GM21381 (cell line): ENCODE measurements around the gene ELANE.
"Not testable (repeated sequence)": the region's sequence is repeated elsewhere in the genome, so short reads cannot be mapped to it uniquely, and the experiment has no call there.

Source experiments
- ATAC-seq: cut with Tn5 transposase; IDR thresholded peaks from one replicate; pipeline ENCODE4 v1.9.1; 2021; ENCODE audit warnings: mild to moderate bottlenecking, moderate library complexity; ENCODE audit not compliant: unreplicated experiment

The ELANE gene

DNA sequence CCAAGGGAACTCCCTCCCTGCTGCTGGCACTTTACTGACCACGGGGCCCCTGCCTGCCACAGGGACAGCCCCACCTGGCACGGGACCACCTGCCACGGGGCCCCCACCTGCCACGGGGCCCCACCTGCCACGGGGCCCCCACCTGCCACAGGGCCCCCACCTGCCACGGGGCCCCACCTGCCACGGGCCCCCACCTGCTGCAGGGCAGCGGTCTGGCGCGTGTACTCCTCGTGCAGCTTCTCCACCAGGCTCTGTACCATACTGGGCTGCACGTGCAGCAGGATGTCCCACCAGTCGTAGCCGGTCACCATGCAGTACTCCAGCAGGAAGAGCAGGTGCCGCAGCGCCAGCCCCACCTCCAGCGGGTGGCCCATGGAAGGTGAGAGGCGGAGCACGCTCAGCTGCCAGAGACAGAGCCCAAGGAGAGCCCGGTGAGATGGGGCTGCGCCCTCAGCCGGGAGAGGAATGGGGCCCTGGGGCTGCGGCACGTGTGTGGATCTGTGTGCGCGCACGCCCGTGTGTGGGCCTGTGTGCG lies 24.7 kb downstream of the ELANE start:
- ATAC-seq: no peak

DNA sequence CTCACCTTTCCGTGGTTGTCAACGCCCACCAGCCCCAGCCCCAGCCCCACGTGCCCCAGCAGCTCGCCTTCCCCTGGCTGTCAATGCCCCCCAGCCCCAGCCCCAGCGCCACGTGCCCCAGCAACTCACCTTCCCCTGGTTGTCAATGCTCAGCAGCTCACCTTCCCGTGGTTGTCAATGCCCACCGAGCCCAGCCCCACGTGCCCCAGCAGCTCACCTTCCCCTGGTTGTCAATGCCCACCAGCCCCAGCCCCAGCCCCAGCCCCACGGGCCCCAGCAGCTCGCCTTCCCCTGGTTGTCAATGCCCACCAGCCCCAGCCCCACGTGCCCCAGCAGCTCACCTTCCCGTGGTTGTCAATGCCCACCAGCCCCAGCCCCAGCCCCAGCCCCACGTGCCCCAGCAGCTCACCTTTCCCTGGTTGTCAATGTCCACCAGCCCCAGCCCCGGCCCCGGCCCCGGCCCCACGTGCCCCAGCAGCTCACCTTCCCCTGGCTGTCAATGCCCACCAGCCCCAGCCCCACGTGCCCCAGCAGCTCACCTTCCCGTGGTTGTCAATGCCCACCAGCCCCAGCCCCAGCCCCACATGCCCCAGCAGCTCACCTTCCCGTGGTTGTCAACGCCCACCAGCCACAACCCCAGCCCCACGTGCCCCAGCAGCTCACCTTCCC lies 26.0 kb downstream of the ELANE start:
- not testable (repeated sequence) for ATAC-seq

DNA sequence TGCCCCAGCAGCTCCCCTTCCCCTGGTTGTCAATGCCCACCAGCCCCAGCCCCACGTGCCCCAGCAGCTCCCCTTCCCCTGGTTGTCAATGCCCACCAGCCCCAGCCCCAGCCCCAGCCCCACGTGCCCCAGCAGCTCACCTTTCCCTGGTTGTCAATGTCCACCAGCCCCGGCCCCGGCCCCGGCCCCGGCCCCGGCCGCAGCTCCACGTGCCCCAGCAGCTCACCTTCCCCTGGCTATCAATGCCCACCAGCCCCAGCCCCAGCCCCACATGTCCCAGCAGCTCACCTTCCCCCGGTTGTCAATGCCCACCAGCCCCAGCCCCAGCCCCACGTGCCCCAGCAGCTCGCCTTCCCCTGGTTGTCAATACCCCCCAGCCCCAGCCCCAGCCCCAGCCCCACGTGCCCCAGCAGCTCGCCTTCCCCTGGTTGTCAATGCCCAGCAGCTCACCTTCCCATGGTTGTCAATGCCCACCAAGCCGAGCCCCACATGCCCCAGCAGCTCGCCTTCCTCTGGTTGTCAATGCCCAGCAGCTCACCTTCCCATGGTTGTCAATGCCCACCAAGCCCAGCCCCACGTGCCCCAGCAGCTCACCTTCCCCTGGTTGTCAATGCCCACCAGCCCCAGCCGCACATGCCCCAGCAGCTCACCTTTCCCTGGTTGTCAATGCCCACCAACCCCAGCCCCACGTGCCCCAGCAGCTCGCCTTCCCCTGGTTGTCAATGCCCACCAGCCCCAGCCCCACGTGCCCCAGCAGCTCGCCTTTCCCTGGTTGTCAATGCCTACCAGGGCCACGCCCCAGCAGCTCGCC lies 26.9 kb downstream of the ELANE start:
- not testable (repeated sequence) for ATAC-seq

DNA sequence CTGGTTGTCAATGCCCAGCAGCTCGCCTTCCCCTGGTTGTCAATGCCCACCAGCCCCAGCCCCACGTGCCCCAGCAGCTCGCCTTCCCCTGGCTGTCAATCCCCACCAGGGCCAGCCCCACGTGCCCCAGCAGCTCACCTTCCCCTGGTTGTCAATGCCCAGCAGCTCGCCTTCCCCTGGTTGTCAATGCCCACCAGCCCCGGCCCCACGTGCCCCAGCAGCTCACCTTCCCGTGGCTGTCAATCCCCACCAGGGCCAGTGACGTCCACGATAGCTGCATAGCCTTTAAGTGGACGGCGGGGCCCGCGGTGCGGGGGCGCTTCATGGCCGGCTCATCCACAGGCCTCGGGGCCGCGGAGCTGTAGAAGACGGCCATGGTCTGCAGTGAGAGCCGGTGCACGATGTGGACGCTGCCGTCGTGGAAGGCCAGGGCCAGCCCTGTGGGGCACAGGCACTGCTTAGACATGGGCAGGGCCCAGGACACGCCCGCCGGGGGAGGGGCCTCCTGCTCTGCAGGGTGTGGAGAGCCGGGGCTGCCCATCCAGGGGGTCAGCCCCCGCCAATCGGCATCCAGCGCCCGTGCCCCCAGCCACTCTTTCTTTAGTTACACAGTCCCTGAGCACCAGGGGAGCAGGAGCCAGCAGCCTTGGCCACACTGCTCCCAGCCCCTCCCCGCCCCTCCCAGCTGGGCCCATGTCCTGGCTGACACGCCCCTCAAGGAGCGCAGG lies 27.8 kb downstream of the ELANE start:
- ATAC-seq: no peak

DNA sequence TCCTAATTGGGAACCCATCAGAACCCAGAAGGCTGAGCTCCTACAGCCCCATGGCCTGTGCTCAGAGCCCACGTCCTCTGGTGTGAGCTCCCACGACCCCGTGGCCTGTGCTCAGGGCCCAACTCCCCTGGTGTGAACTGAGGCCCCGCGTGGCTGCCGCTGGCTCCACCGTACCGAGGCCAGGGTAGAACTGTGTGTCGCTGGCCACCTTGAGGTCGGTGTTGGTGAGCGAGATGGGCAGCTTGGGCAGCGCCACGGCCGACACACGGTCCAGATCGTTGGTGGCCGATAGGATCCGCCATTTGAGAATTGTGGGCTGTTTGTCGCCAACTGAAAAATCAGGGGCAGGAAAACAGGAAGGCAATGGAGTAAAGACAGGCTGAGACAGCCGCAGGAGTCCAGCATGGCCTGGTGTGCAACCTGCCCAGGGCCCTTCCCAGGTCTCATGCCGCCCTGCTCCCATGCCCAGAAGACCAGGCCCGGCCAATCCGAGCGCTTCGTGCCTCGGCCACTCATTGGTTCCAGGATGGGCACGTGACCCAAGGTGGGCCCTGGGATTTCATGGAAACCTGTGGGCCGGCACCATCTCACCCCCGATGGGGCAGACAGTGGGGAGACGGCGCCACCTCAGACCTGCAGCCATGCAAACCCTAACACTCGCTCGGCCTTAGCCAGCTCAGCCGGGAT lies 29.4 kb downstream of the ELANE start:
- no peak for ATAC-seq

DNA sequence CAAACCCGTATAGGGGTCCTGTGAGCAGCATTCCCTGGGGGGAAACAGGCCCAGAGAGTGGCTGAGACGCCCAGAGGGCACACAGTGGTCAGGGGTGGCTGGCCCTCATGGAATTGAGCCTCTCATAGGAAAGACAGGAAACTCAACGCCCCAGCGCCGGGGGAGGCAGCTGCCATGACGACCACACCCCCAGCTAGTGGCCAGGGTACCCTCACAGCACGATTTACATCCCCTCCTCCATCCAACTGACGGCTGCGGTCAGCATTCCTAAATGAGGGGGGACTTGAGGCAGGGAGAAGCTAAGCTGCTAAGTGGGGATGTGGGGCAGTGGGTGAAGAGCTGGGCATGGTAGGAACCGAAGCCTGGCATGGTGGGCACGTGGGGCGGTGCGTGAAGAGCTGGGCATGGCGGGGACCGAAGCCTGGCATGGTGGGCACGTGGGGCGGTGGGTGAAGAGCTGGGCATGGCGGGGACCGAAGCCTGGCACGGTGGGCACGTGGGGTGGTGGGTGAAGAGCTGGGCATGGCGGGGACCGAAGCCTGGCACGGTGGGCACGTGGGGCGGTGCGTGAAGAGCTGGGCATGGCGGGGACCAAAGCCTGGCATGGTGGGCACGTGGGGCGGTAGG lies 30.9 kb downstream of the ELANE start:
- ATAC-seq: no peak

DNA sequence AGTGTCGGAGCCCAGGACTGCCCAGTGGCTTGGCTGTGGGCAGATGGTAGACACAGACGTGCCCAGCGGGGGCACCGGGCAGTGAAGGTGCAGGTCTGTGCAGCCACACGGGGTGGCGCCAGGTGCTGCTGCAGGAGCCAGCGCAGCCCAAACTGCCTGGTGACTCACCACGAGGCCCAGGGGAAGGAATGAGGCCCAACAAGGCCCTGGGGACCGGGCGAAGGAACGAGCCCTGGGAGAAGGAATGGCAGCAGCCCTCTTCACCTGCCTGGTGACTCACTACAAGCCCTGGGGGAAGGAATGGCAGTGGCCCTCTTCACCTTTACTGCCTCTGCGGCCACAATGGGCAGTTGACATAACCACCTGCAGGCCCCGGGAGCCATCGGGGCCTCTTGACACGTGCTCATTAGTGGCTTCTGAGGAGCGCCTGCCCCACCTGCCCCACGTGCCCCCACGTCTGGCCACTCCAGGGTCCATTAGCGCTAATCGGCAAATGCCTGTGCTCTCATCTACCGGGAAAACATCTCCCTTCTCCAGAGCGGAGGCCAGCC lies 31.6 kb downstream of the ELANE start:
- ATAC-seq: no peak

DNA sequence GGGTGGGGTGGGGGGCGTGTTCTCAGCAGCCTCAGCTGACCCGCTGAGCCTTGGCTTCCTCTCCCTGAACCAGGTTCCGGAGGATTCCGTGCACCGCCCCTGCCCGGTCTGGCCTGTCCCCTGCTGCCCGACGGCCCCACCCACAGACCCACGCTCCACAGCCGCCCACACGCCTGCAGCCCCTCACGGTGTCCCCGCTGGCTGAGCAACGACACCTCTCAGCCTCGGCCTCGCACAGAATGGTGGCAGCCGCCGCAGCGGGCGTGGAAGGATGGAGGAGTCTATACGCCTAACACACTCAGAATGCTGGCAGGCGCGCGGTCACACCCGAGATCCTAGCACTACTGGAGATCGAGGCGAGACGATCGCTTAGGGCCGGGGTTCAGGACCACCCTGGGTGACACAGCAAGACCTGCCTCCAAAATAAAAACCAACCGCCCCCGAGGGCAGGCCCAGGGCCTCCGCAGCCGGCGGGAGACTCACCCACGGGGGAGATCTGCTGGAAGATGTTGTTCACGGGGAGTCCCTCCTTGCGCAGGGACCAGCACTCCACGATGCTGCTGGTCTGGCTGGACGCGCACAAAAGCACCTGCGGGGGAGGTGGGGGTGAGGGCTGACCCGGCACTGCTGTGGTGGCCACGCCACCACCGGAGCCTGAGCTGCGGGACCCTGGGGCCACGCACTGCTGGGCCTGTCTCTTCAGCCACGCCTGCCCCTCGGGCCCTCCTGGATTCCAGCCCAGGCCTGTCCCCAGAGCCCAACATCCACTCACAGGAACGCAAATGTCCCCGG lies 32.5 kb downstream of the ELANE start:
- ATAC-seq: no peak

DNA sequence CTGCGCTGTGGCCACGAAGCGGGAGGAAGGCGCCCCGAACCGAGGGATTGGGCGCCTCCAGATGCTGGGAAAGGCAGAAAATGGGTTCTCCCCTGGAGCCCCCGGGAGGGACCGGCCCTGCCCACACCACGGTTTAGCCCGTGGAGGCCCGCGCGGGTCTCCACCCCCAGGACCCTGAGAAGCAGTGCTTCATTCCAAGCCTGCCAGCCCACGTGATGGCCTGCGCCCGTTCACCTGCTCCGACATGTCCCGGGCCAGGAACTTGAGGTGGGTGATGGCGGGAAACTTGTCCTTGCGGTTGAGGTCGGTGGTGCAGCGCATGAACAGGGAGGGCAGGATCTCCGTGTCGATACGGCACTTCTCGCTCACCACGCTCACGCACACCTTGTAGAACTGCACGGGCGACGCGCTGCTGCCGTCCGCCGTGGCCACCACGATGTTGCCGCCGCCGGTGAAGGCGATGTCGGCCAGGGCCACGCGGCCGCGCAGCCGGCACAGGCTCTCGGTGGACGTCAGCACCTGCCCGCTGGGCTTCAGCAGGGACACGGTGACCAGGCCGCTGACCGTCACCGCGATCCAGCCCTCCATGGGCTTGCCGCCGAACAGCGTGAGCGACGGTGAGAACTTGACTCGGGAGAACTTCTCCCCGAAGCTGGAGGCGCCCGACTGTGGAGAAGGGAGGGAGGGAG lies 33.6 kb downstream of the ELANE start:
- no peak for ATAC-seq

DNA sequence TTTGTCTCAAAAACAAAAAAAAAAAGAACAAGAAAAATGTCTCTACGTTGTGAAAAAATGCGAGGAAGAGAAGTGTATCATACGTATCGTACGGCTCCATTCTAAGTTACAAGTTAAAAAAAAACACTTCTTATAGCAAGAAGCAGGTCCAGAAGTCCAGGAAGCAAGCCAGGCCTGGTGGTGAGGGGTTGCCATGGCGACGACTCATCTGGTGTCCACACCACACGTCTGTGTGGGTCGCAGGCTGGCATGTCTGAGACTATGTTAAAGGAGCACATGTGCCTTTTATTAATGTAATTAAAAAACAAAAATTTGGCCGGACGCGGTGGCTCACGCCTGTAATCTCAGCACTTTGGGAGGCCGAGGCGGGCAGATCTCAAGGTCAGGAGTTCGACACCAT lies 35.0 kb downstream of the ELANE start:
- ATAC-seq: no peak

DNA sequence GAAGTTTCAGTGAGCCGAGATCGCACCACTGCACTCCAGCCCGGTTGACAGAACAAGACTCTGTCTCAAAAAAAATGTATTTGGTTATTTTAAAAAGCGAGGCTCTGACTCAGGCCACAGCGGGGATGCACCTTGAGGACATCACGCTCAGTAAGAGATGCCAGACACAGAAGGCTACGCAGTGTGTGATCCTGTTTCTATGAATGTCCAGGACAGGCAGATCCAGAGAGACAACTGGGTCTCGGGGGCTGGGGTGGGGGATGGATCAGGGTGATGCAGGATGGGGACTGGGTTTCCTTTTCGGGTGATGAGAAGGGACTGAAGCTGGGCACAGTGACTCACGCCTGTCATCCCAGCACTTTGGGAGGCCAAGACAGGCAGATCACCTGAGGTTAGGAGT lies 35.5 kb downstream of the ELANE start:
- ATAC-seq: no peak

DNA sequence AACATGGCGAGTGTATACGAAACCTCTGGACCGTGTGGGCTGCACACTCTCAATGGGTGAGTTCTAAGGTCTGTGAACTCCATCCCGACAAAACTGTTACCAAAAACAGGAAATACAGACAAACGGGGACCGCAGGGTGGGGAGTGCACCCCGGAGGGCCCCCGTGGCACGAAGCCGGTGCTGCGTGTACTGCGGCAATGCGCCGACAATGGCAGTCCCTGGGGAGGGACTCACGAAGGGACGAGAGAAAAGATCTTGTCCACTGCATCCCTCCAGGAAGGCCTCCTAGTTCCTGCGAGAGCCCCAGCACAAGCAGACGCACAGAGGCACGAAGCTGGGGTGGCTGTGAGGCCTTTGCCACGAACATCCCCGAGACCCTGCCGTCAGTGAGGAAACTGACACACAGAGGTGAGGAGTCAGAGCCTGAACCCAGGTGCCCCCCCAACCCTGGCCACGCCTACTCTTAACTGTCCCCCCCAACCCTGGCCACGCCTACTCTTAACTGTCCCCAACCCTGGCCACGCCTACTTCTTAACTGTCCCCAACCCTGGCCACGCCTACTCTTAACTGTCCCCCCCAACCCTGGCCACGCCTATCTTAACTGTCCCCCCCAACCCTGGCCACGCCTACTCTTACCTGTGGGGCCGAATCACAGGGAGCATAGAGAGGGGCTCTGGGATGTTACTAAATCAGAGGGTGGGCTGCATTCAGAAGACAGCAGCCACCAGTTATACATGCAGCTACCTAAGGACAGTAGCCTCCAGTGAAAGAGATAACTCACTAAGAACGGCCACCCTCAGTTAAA lies 36.7 kb downstream of the ELANE start:
- no peak for ATAC-seq

DNA sequence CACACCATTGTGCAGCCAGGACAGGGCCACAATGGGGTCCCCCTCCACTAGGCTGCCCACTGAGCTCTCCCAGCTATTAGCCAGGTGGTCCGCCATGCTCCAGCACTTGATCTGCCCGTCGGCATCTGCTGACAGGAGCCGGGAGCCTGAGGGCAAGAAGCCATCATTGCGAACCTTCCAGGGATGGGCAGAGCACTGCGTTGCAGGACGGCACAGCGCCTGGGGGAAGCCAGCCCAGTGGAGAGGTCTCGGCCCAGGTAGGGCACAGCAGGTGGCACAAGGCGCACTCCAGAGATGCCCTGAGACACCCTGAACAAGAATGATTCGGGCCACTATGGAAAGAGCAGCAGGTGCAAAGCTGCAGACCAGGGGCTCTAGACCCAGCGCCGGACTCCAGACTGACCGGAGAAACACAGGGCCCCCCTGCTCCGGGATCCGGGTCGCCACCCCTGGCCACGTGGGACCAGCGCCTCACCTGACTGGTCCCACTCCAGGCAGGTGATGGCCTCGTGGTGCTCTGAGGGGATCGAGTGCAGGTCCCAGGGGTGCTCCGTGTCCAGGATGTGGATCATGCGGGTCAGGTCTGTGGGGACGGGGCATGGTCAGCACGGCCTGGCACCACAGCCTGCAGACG lies 37.7 kb downstream of the ELANE start:
- ATAC-seq: no peak

DNA sequence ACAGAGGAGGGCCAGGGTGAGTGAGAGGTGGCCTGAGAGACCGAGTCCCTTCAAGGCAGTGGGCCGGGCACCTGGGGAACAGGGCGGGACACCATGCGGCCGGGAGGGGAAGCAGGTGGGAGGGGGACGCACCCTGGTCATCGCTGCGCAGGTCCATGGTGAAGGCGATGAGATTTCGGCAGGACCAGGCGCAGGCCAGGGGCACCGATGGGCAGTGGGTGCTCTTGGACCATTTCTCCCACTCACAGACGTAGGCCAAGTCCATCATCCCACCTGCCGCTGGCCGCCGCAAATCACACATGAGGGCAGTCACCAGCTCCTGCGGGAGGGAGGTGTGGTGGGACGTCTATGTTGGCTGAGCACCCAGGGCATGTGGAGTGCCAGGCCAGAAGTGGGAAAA lies 38.7 kb downstream of the ELANE start:
- no peak for ATAC-seq

DNA sequence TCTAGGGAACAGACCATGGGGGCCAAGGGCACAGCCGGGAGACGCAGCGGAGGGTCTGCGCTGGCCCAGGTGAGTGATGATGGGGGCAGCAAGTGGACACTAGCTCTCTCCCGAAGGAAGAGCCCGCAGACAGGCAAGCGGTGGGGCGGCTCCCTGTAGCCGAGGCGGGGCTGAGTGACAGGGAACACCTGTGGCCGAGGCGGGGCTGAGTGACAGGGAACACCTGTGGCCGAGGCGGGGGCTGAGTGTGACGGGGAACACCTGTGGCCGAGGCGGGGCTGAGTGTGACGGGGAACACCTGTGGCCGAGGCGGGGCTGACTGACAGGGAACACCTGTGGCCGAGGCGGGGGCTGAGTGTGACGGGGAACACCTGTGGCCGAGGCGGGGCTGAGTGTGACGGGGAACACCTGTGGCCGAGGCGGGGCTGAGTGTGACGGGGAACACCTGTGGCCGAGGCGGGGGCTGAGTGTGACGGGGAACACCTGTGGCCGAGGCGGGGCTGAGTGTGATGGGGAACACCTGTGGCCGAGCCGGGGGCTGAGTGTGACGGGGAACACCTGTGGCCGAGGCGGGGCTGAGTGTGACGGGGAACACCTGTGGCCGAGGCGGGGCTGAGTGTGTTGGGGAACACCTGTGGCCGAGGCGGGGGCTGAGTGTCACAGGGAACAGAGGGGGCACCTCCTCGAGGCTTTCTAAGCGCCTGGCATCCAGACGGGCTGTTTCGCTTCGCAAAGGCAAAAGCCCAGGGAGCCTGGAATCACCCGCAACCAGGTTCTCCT lies 39.5 kb downstream of the ELANE start:
- ATAC-seq: not testable (repeated sequence)

DNA sequence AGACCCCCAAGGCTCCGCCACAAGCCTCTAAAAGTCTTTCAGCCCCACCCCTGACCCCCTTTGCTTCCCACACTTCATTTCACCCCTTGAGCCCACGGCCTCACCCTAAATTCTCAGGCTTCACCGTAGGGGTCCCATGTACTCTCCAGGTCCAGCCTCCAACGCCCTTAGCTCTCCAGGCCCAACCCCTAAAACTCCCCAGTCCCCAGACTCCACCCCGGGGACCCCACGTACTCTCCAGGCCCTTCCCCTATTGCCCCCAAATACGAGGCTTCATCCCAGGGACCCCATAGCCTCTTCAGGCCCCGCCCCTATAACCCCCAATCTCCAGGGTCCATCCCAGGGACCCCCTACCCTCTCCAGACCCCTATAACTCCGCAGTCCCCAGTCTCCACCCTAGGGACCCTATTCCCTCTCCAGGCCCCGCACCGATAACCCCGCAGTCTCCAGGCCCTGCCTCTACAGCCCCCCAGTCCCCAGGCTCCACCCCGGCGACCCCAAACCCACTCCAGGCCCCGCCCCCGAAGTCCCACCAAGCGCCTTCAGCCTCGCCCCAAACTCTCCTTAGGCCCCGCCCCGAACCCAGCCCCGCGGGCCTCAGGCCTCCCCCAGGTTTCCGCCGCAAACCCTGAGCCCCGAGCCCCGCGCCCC lies 40.3 kb downstream of the ELANE start:
- no peak for ATAC-seq
